IMR-90 (cell line): ENCODE data around the gene TRMT10A. TPM values are rescaled to one million over a fixed set of nuclear protein-coding genes. Genes with fewer than 3 reads are reported as not detected.

Experiments used
- ATAC-seq: fragments of 200-7000 bp; cut with Tn5 transposase; 2 replicates; pipeline ENCODE4 v1.9.1; 2020; ENCODE audit warnings: low read depth, mild to moderate bottlenecking, moderate library complexity
- BruUV-seq: library from RNA; stranded (reverse); fragments of 400-500 nt; replicated peaks from 2 replicates; lab custom pipeline; 2021; lab: Mats Ljungman, UMichigan
- CTCF ChIA-PET: fragments of 300-600 bp; formaldehyde crosslinking; extraction: SDS; loops from one replicate; lab custom pipeline; 2021; ENCODE audit warnings: antibody characterized with exemption; lab: Yijun Ruan, JAX
- POLR2A ChIA-PET: fragments of 300-600 bp; sonication (Branson Sonifier 250); formaldehyde crosslinking; loops from one replicate; lab custom pipeline; 2022; ENCODE audit warnings: antibody characterized with exemption; ENCODE audit not compliant: unreplicated experiment; lab: Charles Lee
- DNase-seq: peaks from one replicate; pipeline ENCODE4 v3.0.0; 2013
- H2AFZ ChIP-seq: replicated peaks from 2 replicates; pipeline ENCODE3; 2013; ENCODE audit warnings: low read length, mild to moderate bottlenecking; ENCODE audit not compliant: poor library complexity
- H2AK5ac ChIP-seq: 2 replicates; pipeline ENCODE4 v1.6.1; 2013; ENCODE audit warnings: low read depth, low read length, inconsistent platforms
- H2AK9ac ChIP-seq: replicated peaks from 2 replicates; pipeline ENCODE3; 2013; ENCODE audit warnings: mild to moderate bottlenecking, low read depth, low read length, moderate library complexity; ENCODE audit not compliant: poor library complexity
- H2BK120ac ChIP-seq: 2 replicates; pipeline ENCODE4 v1.6.1; 2013; ENCODE audit warnings: low read depth, low read length, inconsistent platforms
- H2BK15ac ChIP-seq: 3 replicates; pipeline ENCODE4 v1.6.1; 2013; ENCODE audit warnings: low read depth, low read length, inconsistent platforms
- H2BK20ac ChIP-seq: 2 replicates; pipeline ENCODE4 v1.6.1; 2013; ENCODE audit warnings: low read depth, mild to moderate bottlenecking, inconsistent platforms, low read length, moderate library complexity
- H2BK5ac ChIP-seq: 2 replicates; pipeline ENCODE4 v1.6.1; 2013; ENCODE audit warnings: mild to moderate bottlenecking, low read depth, low read length, inconsistent platforms; ENCODE audit not compliant: poor library complexity, severe bottlenecking
- H3K14ac ChIP-seq: replicated peaks from 2 replicates; pipeline ENCODE4 v1.6.1; 2013; ENCODE audit warnings: low read depth, low read length, inconsistent platforms
- H3K18ac ChIP-seq: 2 replicates; pipeline ENCODE4 v1.6.1; 2013; ENCODE audit warnings: low read depth, low read length, control low read depth
- H3K23ac ChIP-seq: 2 replicates; pipeline ENCODE4 v1.6.1; 2013; ENCODE audit warnings: low read depth, low read length, inconsistent platforms
- H3K27ac ChIP-seq: 2 replicates; pipeline ENCODE4 v1.5.1; 2013; ENCODE audit warnings: mild to moderate bottlenecking, control low read depth, low read length; ENCODE audit not compliant: insufficient read depth
- H3K27me3 ChIP-seq: 2 replicates; pipeline ENCODE4 v1.6.1; 2013; ENCODE audit warnings: low read length; ENCODE audit not compliant: control insufficient read depth, insufficient read depth
- H3K36me3 ChIP-seq: 2 replicates; pipeline ENCODE4 v1.6.1; 2013; ENCODE audit warnings: low read length, mixed read lengths; ENCODE audit not compliant: control insufficient read depth, insufficient read depth
- H3K4ac ChIP-seq: 2 replicates; pipeline ENCODE4 v1.6.1; 2013; ENCODE audit warnings: low read depth, low read length, inconsistent platforms
- H3K4me1 ChIP-seq: 2 replicates; pipeline ENCODE4 v1.6.1; 2013; ENCODE audit warnings: low read length, mixed read lengths; ENCODE audit not compliant: control insufficient read depth, insufficient read depth
- H3K4me2 ChIP-seq: 2 replicates; pipeline ENCODE4 v1.6.1; 2013; ENCODE audit warnings: low read depth, mild to moderate bottlenecking, control low read depth, low read length, moderate library complexity
- H3K4me3 ChIP-seq: 2 replicates; pipeline ENCODE4 v1.5.1; 2013; ENCODE audit warnings: low read depth, mild to moderate bottlenecking, control low read depth, low read length, moderate library complexity; ENCODE audit not compliant: insufficient read depth
- H3K56ac ChIP-seq: 2 replicates; pipeline ENCODE4 v1.6.1; 2013; ENCODE audit warnings: low read length, inconsistent platforms; ENCODE audit not compliant: insufficient read depth; ENCODE audit errors: extremely low read depth
- H3K79me1 ChIP-seq, 2 experiments: 2 replicates each; pipeline ENCODE4 v1.6.1; 2013; ENCODE audit warnings: low read length in 2 of 2, inconsistent platforms in 1 of 2, low read depth in 1 of 2
- H3K9ac ChIP-seq: 2 replicates; pipeline ENCODE4 v1.6.1; 2013; ENCODE audit warnings: low read depth, low read length, control low read depth
- H3K9me1 ChIP-seq: 2 replicates; pipeline ENCODE4 v1.6.1; 2013; ENCODE audit warnings: low read length, inconsistent platforms; ENCODE audit not compliant: insufficient read depth
- H3K9me3 ChIP-seq: 2 replicates; pipeline ENCODE4 v1.6.1; 2013; ENCODE audit warnings: low read length; ENCODE audit not compliant: control insufficient read depth, insufficient read depth
- H4K20me1 ChIP-seq: 2 replicates; pipeline ENCODE4 v1.6.1; 2013; ENCODE audit warnings: low read length, inconsistent platforms; ENCODE audit not compliant: insufficient read depth
- H4K5ac ChIP-seq: 2 replicates; pipeline ENCODE4 v1.6.1; 2013; ENCODE audit warnings: mild to moderate bottlenecking, low read depth, low read length, control low read depth
- H4K8ac ChIP-seq, 2 experiments: 2 replicates each; pipeline ENCODE4 v1.6.1; 2013; ENCODE audit warnings: low read depth in 2 of 2, low read length in 2 of 2, control low read depth in 1 of 2, inconsistent platforms in 1 of 2
- H4K91ac ChIP-seq: 2 replicates; pipeline ENCODE4 v1.6.1; 2013; ENCODE audit warnings: low read depth, low read length, inconsistent platforms; ENCODE audit not compliant: insufficient read depth
- BHLHE40 ChIP-seq: fragments of 150-350 bp; IDR thresholded peaks from 2 replicates; pipeline ENCODE4 v1.6.1; 2016; ENCODE audit warnings: mild to moderate bottlenecking, low read depth, low read length
- CEBPB ChIP-seq: IDR thresholded peaks from 2 replicates; pipeline ENCODE4 v1.6.1; 2012; ENCODE audit warnings: low read depth, low read length, improper control_type of control experiment
- CHD1 ChIP-seq: IDR thresholded peaks from 2 replicates; pipeline ENCODE4 v1.6.1; 2012; ENCODE audit warnings: low read depth, low read length, improper control_type of control experiment
- CTCF ChIP-seq: conservative IDR thresholded peaks from 2 replicates; pipeline ENCODE4 v1.5.1; 2012; ENCODE audit warnings: mild to moderate bottlenecking, low read depth, low read length, improper control_type of control experiment
- ELK1 ChIP-seq: fragments of 150-350 bp; IDR thresholded peaks from 2 replicates; pipeline ENCODE4 v1.6.1; 2016; ENCODE audit warnings: low read depth, mild to moderate bottlenecking, low read length, moderate library complexity, borderline replicate concordance
- FOS ChIP-seq: fragments of 150-350 bp; IDR thresholded peaks from 2 replicates; pipeline ENCODE4 v1.6.1; 2016; ENCODE audit warnings: low read depth, low read length
- MAFK ChIP-seq: IDR thresholded peaks from 2 replicates; pipeline ENCODE4 v1.6.1; 2012; ENCODE audit warnings: low read depth, low read length, improper control_type of control experiment
- MXI1 ChIP-seq: IDR thresholded peaks from 2 replicates; pipeline ENCODE4 v1.6.1; 2012; ENCODE audit warnings: low read depth, mild to moderate bottlenecking, low read length, moderate library complexity, borderline replicate concordance
- NFE2L2 ChIP-seq: fragments of 150-350 bp; IDR thresholded peaks from 2 replicates; pipeline ENCODE4 v1.6.1; 2016; ENCODE audit warnings: low read depth, mild to moderate bottlenecking, low read length
- RAD21 ChIP-seq: IDR thresholded peaks from 2 replicates; pipeline ENCODE4 v1.6.1; 2012; ENCODE audit warnings: low read length, improper control_type of control experiment
- RCOR1 ChIP-seq: IDR thresholded peaks from 2 replicates; pipeline ENCODE4 v1.6.1; 2012; ENCODE audit warnings: mild to moderate bottlenecking, low read length, improper control_type of control experiment; ENCODE audit not compliant: insufficient replicate concordance
- RFX5 ChIP-seq: IDR thresholded peaks from 2 replicates; pipeline ENCODE4 v1.8.0; 2012; ENCODE audit warnings: low read depth, mild to moderate bottlenecking, low read length, moderate library complexity
- SMC3 ChIP-seq: fragments of 150-350 bp; IDR thresholded peaks from 2 replicates; pipeline ENCODE4 v1.6.1; 2016; ENCODE audit warnings: low read depth, mild to moderate bottlenecking, antibody characterized with exemption, low read length, moderate library complexity
- WGBS, 2 experiments: methylation state at CpG; one replicate each; pipeline versions ENCODE4 v1.1.5 to v1.1.7; 2013; ENCODE audit warnings: missing lambda C conversion rate in 2 of 2; ENCODE audit not compliant: insufficient read length in 1 of 2; ENCODE audit errors: extremely low coverage in 2 of 2; 5-methylcytosine and 5-hydroxymethylcytosine counted together
- dilution Hi-C: fragments of 300-500 bp; cut with HindIII; formaldehyde crosslinking; loops from one replicate; pipeline ENCODE4 v1.14.3; 2018; ENCODE audit warnings: low sequenced_read_pairs; ENCODE audit not compliant: unreplicated experiment
- in situ Hi-C: fragments of 300-500 bp; cut with MboI; formaldehyde crosslinking; loops from 3 replicates; pipeline ENCODE4 v1.14.3; 2019; ENCODE audit warnings: low sequenced_read_pairs, inconsistent platforms, mixed read lengths
- intact Hi-C: fragments of 100-400 bp; cut with micrococcal nuclease; formaldehyde crosslinking; loops from 2 replicates; pipeline ENCODE4 v1.10.0; 2022
- polyA plus RNA-seq, 3 experiments: library from polyadenylated mRNA; depleted of rRNA; stranded (reverse); fragments of >200 nt; gene quantifications; 2 replicates each; pipeline ENCODE4 v1.2.3, GENCODE V29; 2012; ENCODE audit warnings: low replicate concordance in 1 of 3
- total RNA-seq: library from RNA; depleted of rRNA; stranded (reverse); fragments of >200 nt; gene quantifications from 2 replicates; pipeline ENCODE4 v1.2.3, GENCODE V29; 2012

TRMT10A gene
- total and polyA plus RNA-seq, 2 of the 4 experiments (the other 2 are of a cell fraction) = 3.8 to 4.3 TPM

GRCh38 chr4:99594818-99595217, 31.0 kb upstream of the TRMT10A start:
- intact Hi-C loops = no loop called here
- Histone ChIP-seq H2AK5ac (no peak overlapping the region), H2AFZ (no peak overlapping the region), H3K9me3 (no peaks in the 10 kb centered on the region), H4K91ac (no peak overlapping the region), H3K9me1 (no peaks in the 10 kb centered on the region), H4K8ac (no peak overlapping the region), H2BK5ac (no peak overlapping the region), H3K23ac (no peak overlapping the region), H3K4me2 (no peak overlapping the region), H3K14ac (no peak overlapping the region), H3K36me3 (no peaks in the 10 kb centered on the region), H2AK9ac (no peak overlapping the region), H3K27me3 (no peaks in the 10 kb centered on the region), H4K5ac (no peak overlapping the region), H2BK120ac (no peak overlapping the region), H3K4me1 (no peaks in the 10 kb centered on the region), H3K18ac (no peak overlapping the region), H2BK15ac (no peak overlapping the region), H2BK20ac (no peak overlapping the region), H3K4me3 (no peak overlapping the region), H3K56ac (no peak overlapping the region), H4K20me1 (no peaks in the 10 kb centered on the region), H3K27ac (no peak overlapping the region), H3K79me1 (no peaks in the 10 kb centered on the region), H3K4ac (no peak overlapping the region), H3K9ac (no peak overlapping the region)
- TF ChIP-seq RAD21 = no peak
- TF ChIP-seq RFX5 = no peak
- no peak for TF ChIP-seq NFE2L2
- no peak for TF ChIP-seq MXI1
- no peak for TF ChIP-seq BHLHE40
- TF ChIP-seq RCOR1 = no peak
- TF ChIP-seq ELK1 = no peak
- no peak for TF ChIP-seq FOS
- no peak for TF ChIP-seq SMC3
- TF ChIP-seq MAFK = no peak
- no peak for TF ChIP-seq CTCF
- TF ChIP-seq CHD1 = no peak
- no peak for TF ChIP-seq CEBPB
- no peak for DNase-seq
- POLR2A ChIA-PET = no interaction called here
- dilution Hi-C loops = no loop called here
- no peak for ATAC-seq
- 100% methylated on average over 1 of the region's 2 CpGs; no CpG with 5 or more reads in 1 of the 2 experiments for WGBS, 2 experiments
- BruUV-seq = no TSS peak
- in situ Hi-C loops = no loop called here
- CTCF ChIA-PET = interaction anchor here (0.6 kb wide), 1 partner anchor 8 kb away, joined by 3 read pairs; no protein-coding TSS in a partner anchor
